Measurements from ENCODE around the gene ATP1A2. TPM values are rescaled to one million over a fixed set of nuclear protein-coding genes. Genes with fewer than 3 reads are reported as not detected.

ATP1A2 gene
- total RNA-seq, 1 donor from 2014 or later, result 0.76 TPM

DNA sequence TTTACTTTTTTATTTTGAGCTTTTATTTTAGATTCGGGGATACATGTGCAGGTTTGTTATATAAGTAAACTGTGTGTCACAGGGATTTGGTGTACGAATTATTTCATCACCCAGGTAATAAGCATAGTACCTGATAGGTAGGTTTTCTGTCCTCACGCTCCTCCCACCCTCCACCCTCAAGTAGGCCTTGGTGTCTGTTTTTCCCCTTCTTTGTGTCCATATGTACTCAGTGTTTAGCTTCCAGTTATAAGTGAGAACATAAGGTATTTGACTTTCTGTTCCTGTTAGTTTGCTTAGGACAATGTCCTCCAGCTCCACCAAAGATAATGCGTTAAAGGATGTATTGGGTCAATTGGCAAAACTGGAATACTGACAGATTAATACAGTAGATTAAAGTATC is 41.6 kb downstream of the ATP1A2 start:
- no peak for DNase-seq (ENCODE audit: low spot score in 2 of 2, unreplicated experiment in 2 of 2)
- H3K27ac Mint-ChIP-seq, result no peak overlapping the region
- H3K4me1 Mint-ChIP-seq, result no peaks in the 10 kb centered on the region
- H3K27me3 Mint-ChIP-seq (ENCODE audit: low read depth), result no peaks in the 10 kb centered on the region
- no peaks in the 10 kb centered on the region for H3K9me3 Mint-ChIP-seq
- TF ChIP-seq, protein P1, sequence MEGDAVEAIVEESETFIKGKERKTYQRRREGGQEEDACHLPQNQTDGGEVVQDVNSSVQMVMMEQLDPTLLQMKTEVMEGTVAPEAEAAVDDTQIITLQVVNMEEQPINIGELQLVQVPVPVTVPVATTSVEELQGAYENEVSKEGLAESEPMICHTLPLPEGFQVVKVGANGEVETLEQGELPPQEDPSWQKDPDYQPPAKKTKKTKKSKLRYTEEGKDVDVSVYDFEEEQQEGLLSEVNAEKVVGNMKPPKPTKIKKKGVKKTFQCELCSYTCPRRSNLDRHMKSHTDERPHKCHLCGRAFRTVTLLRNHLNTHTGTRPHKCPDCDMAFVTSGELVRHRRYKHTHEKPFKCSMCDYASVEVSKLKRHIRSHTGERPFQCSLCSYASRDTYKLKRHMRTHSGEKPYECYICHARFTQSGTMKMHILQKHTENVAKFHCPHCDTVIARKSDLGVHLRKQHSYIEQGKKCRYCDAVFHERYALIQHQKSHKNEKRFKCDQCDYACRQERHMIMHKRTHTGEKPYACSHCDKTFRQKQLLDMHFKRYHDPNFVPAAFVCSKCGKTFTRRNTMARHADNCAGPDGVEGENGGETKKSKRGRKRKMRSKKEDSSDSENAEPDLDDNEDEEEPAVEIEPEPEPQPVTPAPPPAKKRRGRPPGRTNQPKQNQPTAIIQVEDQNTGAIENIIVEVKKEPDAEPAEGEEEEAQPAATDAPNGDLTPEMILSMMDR (IDR thresholded peaks at IDR 0.05; ENCODE audit: unreplicated experiment), result no peak
- H3K36me3 Mint-ChIP-seq, result no peaks in the 10 kb centered on the region
- H3K4me3 Mint-ChIP-seq, result no peak overlapping the region

GRCh38 chr1:160158031-160158430 is 42.5 kb downstream of the ATP1A2 start:
- H3K36me3 Mint-ChIP-seq, result no peaks in the 10 kb centered on the region

GRCh38 chr1:160158534-160158933 is 43.0 kb downstream of the ATP1A2 start:
- no peak for DNase-seq (ENCODE audit: low spot score in 2 of 2, unreplicated experiment in 2 of 2)
- Mint-ChIP-seq H3K9me3 (no peaks in the 10 kb centered on the region), H3K27me3 (ENCODE audit: low read depth) (no peaks in the 10 kb centered on the region), H3K36me3 (no peaks in the 10 kb centered on the region), H3K4me3 (no peak overlapping the region), H3K27ac (no peak overlapping the region), H3K4me1 (no peaks in the 10 kb centered on the region)
- TF ChIP-seq, protein P1 (IDR thresholded peaks at IDR 0.05; ENCODE audit: unreplicated experiment), result no peak

More at GRCh38 chr1:160158031-160158430, 42.5 kb downstream of the ATP1A2 start:
- DNase-seq (ENCODE audit: low spot score in 2 of 2, unreplicated experiment in 2 of 2), result no peak
- Mint-ChIP-seq H3K27ac (no peak overlapping the region), H3K4me1 (no peaks in the 10 kb centered on the region), H3K4me3 (no peak overlapping the region), H3K27me3 (ENCODE audit: low read depth) (no peaks in the 10 kb centered on the region), H3K9me3 (no peaks in the 10 kb centered on the region)
- TF ChIP-seq, protein P1 (IDR thresholded peaks at IDR 0.05; ENCODE audit: unreplicated experiment), result no peak

DNA sequence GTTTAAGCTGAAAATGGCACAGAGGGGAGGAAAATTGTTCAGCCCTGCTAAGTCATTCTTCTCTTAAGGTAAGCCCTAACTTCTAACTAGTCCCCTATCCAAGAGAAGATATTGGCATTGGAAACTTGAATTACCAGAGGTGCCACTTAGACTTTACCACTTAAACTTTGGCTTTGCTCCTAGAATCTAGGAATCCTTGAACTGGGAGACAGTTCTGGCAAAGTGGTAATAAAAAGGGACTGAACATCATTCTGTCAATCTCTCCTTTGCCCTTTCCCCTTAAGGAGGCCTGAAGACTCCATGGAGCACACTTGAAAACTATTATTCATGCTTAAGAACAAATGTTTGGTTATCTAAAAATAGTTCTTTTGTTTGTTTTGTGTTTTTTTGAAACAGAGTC is 44.3 kb downstream of the ATP1A2 start:
- H3K4me3 Mint-ChIP-seq, result no peak overlapping the region
- H3K4me1 Mint-ChIP-seq, result no peaks in the 10 kb centered on the region

GRCh38 chr1:160161965-160162705 is 46.6 kb downstream of the ATP1A2 start:
- Mint-ChIP-seq H3K27me3 (ENCODE audit: low read depth) (no peaks in the 10 kb centered on the region), H3K4me3 (no peak overlapping the region), H3K27ac (no peak overlapping the region), H3K9me3 (no peaks in the 10 kb centered on the region), H3K36me3 (no peaks in the 10 kb centered on the region), H3K4me1 (no peaks in the 10 kb centered on the region)
- no peak for DNase-seq (ENCODE audit: low spot score in 2 of 2, unreplicated experiment in 2 of 2)
- TF ChIP-seq, protein P1 (IDR thresholded peaks at IDR 0.05; ENCODE audit: unreplicated experiment), result no peak

More for the DNA sequence above, 44.3 kb downstream of the ATP1A2 start:
- Mint-ChIP-seq H3K36me3 (no peaks in the 10 kb centered on the region), H3K9me3 (no peaks in the 10 kb centered on the region), H3K27ac (no peak overlapping the region), H3K27me3 (ENCODE audit: low read depth) (no peaks in the 10 kb centered on the region)
- no peak for DNase-seq (ENCODE audit: low spot score in 2 of 2, unreplicated experiment in 2 of 2)
- TF ChIP-seq, protein P1 (IDR thresholded peaks at IDR 0.05; ENCODE audit: unreplicated experiment), result no peak

Measured in mesothelial cell of epicardium (in vitro differentiated cells).